SK-N-DZ (cell line): ENCODE data around the gene HAS3.
A peak's percentile ranks its signal among the peaks of the same experiment; 100 is the strongest.
"Not testable (repeated sequence)": the region's sequence is repeated elsewhere in the genome, so short reads cannot be mapped to it uniquely, and the experiment has no call there.

Experiments used
- DNase-seq: peaks from one replicate; pipeline ENCODE4 v3.0.0-alpha.2; 2015; ENCODE audit warnings: low spot score

HAS3 gene

GRCh38 chr16:69115837-69116236 is 10.4 kb downstream of the HAS3 start:
- no peak for DNase-seq

GRCh38 chr16:69116256-69116875 is 10.9 kb downstream of the HAS3 start:
- no peak for DNase-seq

- no peak for DNase-seq
Observed at GRCh38 chr16:69116906-69117305, 11.5 kb downstream of the HAS3 start.

- no peak for DNase-seq
Observed at GRCh38 chr16:69118468-69118867, 13.0 kb downstream of the HAS3 start.

GRCh38 chr16:69118994-69119393 is 13.5 kb downstream of the HAS3 start:
- no peak for DNase-seq

GRCh38 chr16:69119536-69119935 is 14.1 kb downstream of the HAS3 start:
- DNase-seq = no peak

- DNase-seq = no peak
Observed at GRCh38 chr16:69120096-69120664, 14.7 kb downstream of the HAS3 start.

- DNase-seq = peak; percentile 83
Observed at GRCh38 chr16:69123910-69124309, 18.5 kb downstream of the HAS3 start.

GRCh38 chr16:69124406-69124805 is 19.0 kb downstream of the HAS3 start:
- DNase-seq = not testable (repeated sequence)

GRCh38 chr16:69124961-69125360 is 19.5 kb downstream of the HAS3 start:
- not testable (repeated sequence) for DNase-seq

GRCh38 chr16:69126221-69126620 is 20.8 kb downstream of the HAS3 start:
- DNase-seq = no peak

- not testable (repeated sequence) for DNase-seq
Observed at GRCh38 chr16:69126801-69127200, 21.3 kb downstream of the HAS3 start.

- no peak for DNase-seq
Observed at GRCh38 chr16:69127966-69128510, 22.6 kb downstream of the HAS3 start.

GRCh38 chr16:69130461-69130860 is 25.0 kb downstream of the HAS3 start:
- no peak for DNase-seq

- DNase-seq = peak; percentile 35
Observed at GRCh38 chr16:69131167-69131838, 25.9 kb downstream of the HAS3 start.

- peak; percentile 84 for DNase-seq
Observed at GRCh38 chr16:69131839-69132423, 26.5 kb downstream of the HAS3 start.

GRCh38 chr16:69132424-69133252 is 27.2 kb downstream of the HAS3 start, which contains the start of the genes CHTF8 and UTP4:
Gene CHTF8 (minus strand): TSS chr16:69132588. CDS start chr16:69121458, 11,130 bp downstream.
Gene UTP4 (plus strand): TSS chr16:69132649. CDS start chr16:69133460, 811 bp downstream.
- DNase-seq = peak; percentile 79

- no peak for DNase-seq
Observed at GRCh38 chr16:69133373-69133954, 28.0 kb downstream of the HAS3 start.

- no peak for DNase-seq
Observed at GRCh38 chr16:69138608-69139007, 33.2 kb downstream of the HAS3 start.

- not testable (repeated sequence) for DNase-seq
Observed at GRCh38 chr16:69139464-69139863, 34.0 kb downstream of the HAS3 start.

GRCh38 chr16:69141014-69141413 is 35.6 kb downstream of the HAS3 start:
- DNase-seq = no peak
